Smooth muscle cell (in vitro differentiated cells): ENCODE results near the gene ZMYND12. TPM values are rescaled to one million over a fixed set of nuclear protein-coding genes. Genes with fewer than 3 reads are reported as not detected.
A peak's percentile ranks its signal among the peaks of the same experiment; 100 is the strongest.

Experiments used
- DNase-seq: peaks from one replicate; lab custom pipeline; 2025; ENCODE audit not compliant: unreplicated experiment; lab: John Stamatoyannopoulos, UW
- H2AFZ ChIP-seq: fragments of 200-600 bp; sonication (generic); 2 replicates; pipeline ENCODE4 v1.6.0; 2016; ENCODE audit warnings: antibody characterized with exemption, low read depth, mild to moderate bottlenecking
- H3F3A ChIP-seq: fragments of 200-600 bp; sonication (generic); 2 replicates; pipeline ENCODE4 v1.6.0; 2017; ENCODE audit warnings: antibody characterized with exemption, low read depth
- H3K27ac ChIP-seq: fragments of 200-600 bp; sonication (generic); 2 replicates; pipeline ENCODE4 v1.5.1; 2016; ENCODE audit warnings: low read depth, mild to moderate bottlenecking
- H3K27me3 ChIP-seq: fragments of 200-600 bp; sonication (generic); 2 replicates; pipeline ENCODE4 v1.6.1; 2016; ENCODE audit warnings: low read depth, mild to moderate bottlenecking
- H3K36me3 ChIP-seq: fragments of 200-600 bp; sonication (generic); 2 replicates; pipeline ENCODE4 v1.5.1; 2016; ENCODE audit warnings: low read depth
- H3K4me1 ChIP-seq: fragments of 200-600 bp; sonication (generic); 2 replicates; pipeline ENCODE4 v1.5.1; 2016; ENCODE audit warnings: low read depth
- H3K4me2 ChIP-seq: fragments of 200-600 bp; sonication (generic); 2 replicates; pipeline ENCODE4 v1.6.0; 2016; ENCODE audit warnings: mild to moderate bottlenecking
- H3K4me3 ChIP-seq: fragments of 200-600 bp; sonication (generic); 2 replicates; pipeline ENCODE4 v1.5.1; 2016; ENCODE audit warnings: mild to moderate bottlenecking
- H3K79me2 ChIP-seq: fragments of 200-600 bp; sonication (generic); 2 replicates; pipeline ENCODE4 v1.6.0; 2016; ENCODE audit warnings: low read depth, mild to moderate bottlenecking
- H3K9ac ChIP-seq: fragments of 200-600 bp; sonication (generic); 2 replicates; pipeline ENCODE4 v1.6.0; 2016; ENCODE audit warnings: low read depth
- H3K9me3 ChIP-seq: fragments of 200-600 bp; sonication (generic); replicated peaks from 2 replicates; pipeline ENCODE4 v1.5.1; 2016; ENCODE audit warnings: low read depth
- H4K20me1 ChIP-seq: fragments of 200-600 bp; sonication (generic); 2 replicates; pipeline ENCODE4 v1.6.0; 2016; ENCODE audit warnings: low read depth
- WGBS: methylation state at CpG from one replicate; pipeline ENCODE4 v1.1.7; 2016; ENCODE audit warnings: low lambda C conversion rate; 5-methylcytosine and 5-hydroxymethylcytosine counted together
- polyA plus RNA-seq: library from polyadenylated mRNA; unstranded; fragments of >200 nt; fragmentation: Nextera tagmentation; extraction: Ambion mirVana; gene quantifications from 2 replicates; pipeline ENCODE4 v1.2.1, GENCODE V29; 2016
- total RNA-seq: library from RNA; depleted of rRNA; stranded (reverse); fragments of >200 nt; gene quantifications from 2 replicates; pipeline ENCODE4 v1.2.3, GENCODE V29; 2014
- TF ChIP-seq, protein P1 (sequence below): fragments of 200-600 bp; sonication (generic); IDR thresholded peaks from 2 replicates; pipeline ENCODE4 v1.5.1; 2017; ENCODE audit warnings: borderline replicate concordance, mild to moderate bottlenecking, antibody characterized with exemption; ENCODE audit not compliant: insufficient read depth, poor library complexity, severe bottlenecking

Gene ZMYND12
- total and polyA plus RNA-seq, 2 experiments from 2014 or later = 1.5 to 1.8 TPM

DNA sequence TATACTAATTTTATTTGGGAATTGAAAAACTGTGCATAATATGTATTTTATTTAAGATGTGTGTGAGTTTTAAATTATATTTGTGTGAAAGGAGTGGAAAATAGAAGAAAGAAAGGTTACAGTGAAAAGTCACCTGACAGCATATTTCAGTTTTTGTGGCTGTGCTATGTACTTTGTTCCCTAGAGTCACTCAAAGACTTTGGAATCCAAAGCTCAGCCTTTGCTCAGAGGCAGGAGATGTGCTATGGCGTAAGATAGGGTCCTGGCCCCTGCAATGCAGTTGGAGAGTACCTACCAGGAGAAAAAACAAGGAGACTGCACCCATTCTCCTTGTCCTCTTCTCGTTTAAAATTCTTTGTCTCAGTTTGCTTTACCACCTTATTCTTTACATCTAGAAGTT is 10.2 kb upstream of the ZMYND12 start:
- Histone ChIP-seq H3K4me1 (no peaks in the 10 kb centered on the region), H3K4me3 (no peak overlapping the region), H2AFZ (no peak overlapping the region), H3K4me2 (no peak overlapping the region), H3K36me3 (no peaks in the 10 kb centered on the region), H3K27me3 (no peaks in the 10 kb centered on the region), H3K79me2 (no peaks in the 10 kb centered on the region), H3K9ac (no peak overlapping the region), H3K27ac (no peak overlapping the region), H3K9me3 (no peaks in the 10 kb centered on the region), H3F3A (peaks cover 3% of the 10 kb centered on the region), H4K20me1 (no peaks in the 10 kb centered on the region)
- TF ChIP-seq, protein P1, sequence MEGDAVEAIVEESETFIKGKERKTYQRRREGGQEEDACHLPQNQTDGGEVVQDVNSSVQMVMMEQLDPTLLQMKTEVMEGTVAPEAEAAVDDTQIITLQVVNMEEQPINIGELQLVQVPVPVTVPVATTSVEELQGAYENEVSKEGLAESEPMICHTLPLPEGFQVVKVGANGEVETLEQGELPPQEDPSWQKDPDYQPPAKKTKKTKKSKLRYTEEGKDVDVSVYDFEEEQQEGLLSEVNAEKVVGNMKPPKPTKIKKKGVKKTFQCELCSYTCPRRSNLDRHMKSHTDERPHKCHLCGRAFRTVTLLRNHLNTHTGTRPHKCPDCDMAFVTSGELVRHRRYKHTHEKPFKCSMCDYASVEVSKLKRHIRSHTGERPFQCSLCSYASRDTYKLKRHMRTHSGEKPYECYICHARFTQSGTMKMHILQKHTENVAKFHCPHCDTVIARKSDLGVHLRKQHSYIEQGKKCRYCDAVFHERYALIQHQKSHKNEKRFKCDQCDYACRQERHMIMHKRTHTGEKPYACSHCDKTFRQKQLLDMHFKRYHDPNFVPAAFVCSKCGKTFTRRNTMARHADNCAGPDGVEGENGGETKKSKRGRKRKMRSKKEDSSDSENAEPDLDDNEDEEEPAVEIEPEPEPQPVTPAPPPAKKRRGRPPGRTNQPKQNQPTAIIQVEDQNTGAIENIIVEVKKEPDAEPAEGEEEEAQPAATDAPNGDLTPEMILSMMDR = no peak
- no peak for DNase-seq
- WGBS = 83% methylated on average over 2 of the region's 2 CpGs

DNA sequence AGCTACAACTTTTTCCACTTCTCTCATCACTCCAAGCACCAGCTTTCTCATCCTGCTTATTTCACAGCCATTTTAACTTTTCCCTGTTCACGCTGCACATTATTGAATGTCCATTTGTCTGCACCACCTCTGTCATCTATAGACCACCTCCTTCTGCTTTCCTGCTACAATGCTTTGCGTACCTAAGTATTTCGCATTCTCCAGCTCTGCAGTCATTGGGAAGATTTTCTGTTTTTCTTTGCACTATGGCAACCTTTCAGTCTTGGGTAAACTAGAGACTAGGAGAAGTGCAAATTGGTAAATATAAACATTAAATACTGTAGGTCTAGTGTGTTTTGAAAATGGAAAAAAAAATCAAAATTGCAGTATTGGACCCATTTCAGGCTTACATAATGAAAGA is 8.1 kb upstream of the ZMYND12 start:
- no peaks in the 10 kb centered on the region for H3K4me1 ChIP-seq
- H3K27me3 ChIP-seq = no peaks in the 10 kb centered on the region
- TF ChIP-seq, protein P1 = no peak
- no peaks in the 10 kb centered on the region for H3K9me3 ChIP-seq
- H3K4me2 ChIP-seq = peak overlapping the region; percentile 83
- no peak for DNase-seq
- no peaks in the 10 kb centered on the region for H3K36me3 ChIP-seq
- peak overlapping the region; percentile 70 for H2AFZ ChIP-seq
- peak overlapping the region; percentile 53 for H3K4me3 ChIP-seq
- peaks cover 3% of the 10 kb centered on the region for H3F3A ChIP-seq
- WGBS = 86% methylated on average over 3 of the region's 3 CpGs
- H3K27ac ChIP-seq = peak overlapping the region; percentile 59
- no peaks in the 10 kb centered on the region for H4K20me1 ChIP-seq
- peak overlapping the region; percentile 77 for H3K9ac ChIP-seq
- no peaks in the 10 kb centered on the region for H3K79me2 ChIP-seq

DNA sequence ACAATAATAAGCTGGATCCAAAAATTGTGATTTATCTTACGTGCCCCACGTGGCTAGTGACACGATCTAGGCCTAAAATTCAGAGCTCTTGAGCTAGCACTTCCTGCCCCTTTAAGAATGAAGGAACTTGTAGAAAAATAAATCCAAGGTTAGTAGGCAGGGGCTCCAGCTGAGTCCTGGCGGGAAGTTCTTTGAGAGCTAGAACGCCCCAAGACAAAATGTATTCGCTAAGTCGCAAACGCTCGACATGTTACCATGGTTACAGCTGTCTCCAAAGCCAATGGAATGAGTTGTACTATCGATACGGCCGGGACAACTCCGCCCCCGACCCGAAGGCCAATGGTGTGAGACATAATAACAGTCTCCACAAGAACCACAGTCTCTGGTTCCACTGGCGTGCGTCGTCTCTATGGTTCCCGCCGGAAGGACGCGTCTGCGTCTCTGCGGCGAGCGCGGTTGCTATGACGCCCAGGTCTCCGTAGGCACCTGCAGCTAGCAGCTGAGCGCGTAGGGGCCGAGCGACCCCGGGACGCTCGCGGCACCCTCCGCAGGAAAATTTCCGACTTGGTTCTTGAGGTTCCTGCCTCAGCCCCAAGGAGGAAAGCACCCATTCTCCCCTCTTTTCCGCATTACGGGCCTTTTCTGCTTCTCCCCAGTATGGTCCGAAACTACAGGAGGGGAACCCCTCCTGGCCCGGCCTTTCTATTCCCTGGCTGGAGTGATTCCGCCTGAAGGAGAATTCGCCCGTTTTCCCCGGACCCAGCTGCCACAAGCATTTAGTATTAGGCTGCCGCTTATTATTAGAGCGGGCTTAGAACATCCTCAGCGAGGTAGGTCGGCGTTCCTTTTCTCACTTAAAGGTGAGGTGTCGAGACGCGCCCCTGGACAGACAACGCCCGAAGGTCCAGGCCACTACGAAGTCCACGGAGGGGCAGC is 7.3 kb upstream of the ZMYND12 start, which contains the start of gene CCDC30:
Gene CCDC30 (plus strand): TSS at position 459 of the 936 bp plus-strand sequence. CDS start 17,266 bp downstream, outside the sequence.
- Histone ChIP-seq H3K9ac (peak within 1 kb of the TSS; percentile 77), H4K20me1 (no peaks in the 10 kb centered on the region), H3F3A (peaks cover 3% of the 10 kb centered on the region), H3K27me3 (no peaks in the 10 kb centered on the region), H2AFZ (peak within 1 kb of the TSS; percentile 70), H3K4me3 (peak within 1 kb of the TSS; percentile 53), H3K27ac (peak within 1 kb of the TSS; percentile 84), H3K4me2 (peak within 1 kb of the TSS; percentile 83), H3K79me2 (no peaks in the 10 kb centered on the region), H3K4me1 (no peaks in the 10 kb centered on the region), H3K36me3 (no peaks in the 10 kb centered on the region), H3K9me3 (no peaks in the 10 kb centered on the region)
- 7% methylated on average over 59 of the region's 59 CpGs for WGBS
- DNase-seq = peak; percentile 52
- TF ChIP-seq, protein P1 = no peak

DNA sequence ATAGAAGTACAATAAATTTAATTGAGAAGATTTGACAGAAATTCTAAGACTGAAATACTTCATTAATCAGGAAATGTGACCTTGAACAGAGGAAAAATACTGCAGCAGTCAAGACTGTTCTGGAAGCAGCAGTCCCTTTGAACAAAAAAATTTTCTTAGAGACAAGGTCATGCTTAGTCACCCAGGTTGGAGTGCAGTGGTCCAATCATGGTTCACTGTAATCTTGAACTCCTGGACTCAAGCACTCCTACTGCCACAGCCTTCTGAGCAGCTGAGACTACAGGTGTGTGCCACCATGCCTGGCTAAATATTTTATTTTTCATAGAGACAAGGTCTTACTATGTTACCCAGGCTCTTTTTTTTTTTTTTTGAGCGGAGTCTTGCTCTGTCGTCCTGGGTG is 5.4 kb upstream of the ZMYND12 start:
- H3F3A ChIP-seq = peaks cover 3% of the 10 kb centered on the region
- peaks cover 6% of the 10 kb centered on the region for H3K4me1 ChIP-seq
- H3K79me2 ChIP-seq = no peaks in the 10 kb centered on the region
- H3K27me3 ChIP-seq = no peaks in the 10 kb centered on the region
- H3K9me3 ChIP-seq = no peaks in the 10 kb centered on the region
- TF ChIP-seq, protein P1 = no peak
- H3K27ac ChIP-seq = peak overlapping the region; percentile 12
- H4K20me1 ChIP-seq = no peaks in the 10 kb centered on the region
- no peaks in the 10 kb centered on the region for H3K36me3 ChIP-seq
- no peak overlapping the region for H3K4me2 ChIP-seq
- no peak overlapping the region for H2AFZ ChIP-seq
- no peak overlapping the region for H3K9ac ChIP-seq
- H3K4me3 ChIP-seq = no peak overlapping the region
- DNase-seq = no peak
- 82% methylated on average over 2 of the region's 2 CpGs for WGBS
